ENCODE measurements around the gene CLINT1. TPM values are rescaled to one million over a fixed set of nuclear protein-coding genes. Genes with fewer than 3 reads are reported as not detected.

The CLINT1 gene
- total RNA-seq, 1 donor from 2014 or later: 79.2 TPM

- Histone ChIP-seq H3K4me3 (no peak overlapping the region), H3K4me1 (peaks cover 30% of the 10 kb centered on the region), H3K9me3 (no peaks in the 10 kb centered on the region), H3K36me3 (peaks cover 33% of the 10 kb centered on the region), H3K27me3 (ENCODE audit: low read depth) (no peaks in the 10 kb centered on the region), H3K27ac (no peak overlapping the region)
- intact Hi-C loops (cut with DNase I): no loop called here
- ATAC-seq (no peak), DNase-seq (no peak)
- no peak for TF ChIP-seq CTCF (IDR thresholded peaks at IDR 0.05)
Measured at GRCh38 chr5:157817928-157818327, 41.0 kb downstream of the CLINT1 start.

GRCh38 chr5:157817387-157817702, 41.6 kb downstream of the CLINT1 start:
- TF ChIP-seq CTCF (IDR thresholded peaks at IDR 0.05): no peak
- peaks cover 39% of the 10 kb centered on the region for H3K36me3 ChIP-seq
- H3K4me1 ChIP-seq: peaks cover 30% of the 10 kb centered on the region
- no peak overlapping the region for H3K4me3 ChIP-seq
- intact Hi-C loops (cut with DNase I): no loop called here
- no peaks in the 10 kb centered on the region for H3K27me3 ChIP-seq (ENCODE audit: low read depth)
- H3K9me3 ChIP-seq: no peaks in the 10 kb centered on the region
- ATAC-seq: no peak
- no peak overlapping the region for H3K27ac ChIP-seq
- DNase-seq: no peak

GRCh38 chr5:157816682-157817386, 42.1 kb downstream of the CLINT1 start:
- Histone ChIP-seq H3K36me3 (peaks cover 44% of the 10 kb centered on the region), H3K27me3 (ENCODE audit: low read depth) (no peaks in the 10 kb centered on the region), H3K4me1 (peaks cover 29% of the 10 kb centered on the region), H3K27ac (no peak overlapping the region), H3K4me3 (no peak overlapping the region), H3K9me3 (no peaks in the 10 kb centered on the region)
- intact Hi-C loops (cut with DNase I): no loop called here
- TF ChIP-seq CTCF (IDR thresholded peaks at IDR 0.05): peak; percentile 61
- ATAC-seq (no peak), DNase-seq (no peak)

- ATAC-seq (no peak), DNase-seq (no peak)
- no peaks in the 10 kb centered on the region for H3K4me1 ChIP-seq
- H3K36me3 ChIP-seq: peaks cover 82% of the 10 kb centered on the region
- TF ChIP-seq CTCF (IDR thresholded peaks at IDR 0.05): no peak
- intact Hi-C loops (cut with DNase I): no loop called here
- no peak overlapping the region for H3K4me3 ChIP-seq
- no peaks in the 10 kb centered on the region for H3K27me3 ChIP-seq (ENCODE audit: low read depth)
- H3K9me3 ChIP-seq: no peaks in the 10 kb centered on the region
- H3K27ac ChIP-seq: no peak overlapping the region
Measured at GRCh38 chr5:157812086-157812485, 46.9 kb downstream of the CLINT1 start.

- no peak for TF ChIP-seq CTCF (IDR thresholded peaks at IDR 0.05)
- no peak for ATAC-seq
- no peaks in the 10 kb centered on the region for H3K27me3 ChIP-seq (ENCODE audit: low read depth)
- intact Hi-C loops (cut with DNase I): no loop called here
- no peaks in the 10 kb centered on the region for H3K9me3 ChIP-seq
- H3K27ac ChIP-seq: no peak overlapping the region
- H3K36me3 ChIP-seq: peaks cover 84% of the 10 kb centered on the region
- H3K4me3 ChIP-seq: no peak overlapping the region
- H3K4me1 ChIP-seq: no peaks in the 10 kb centered on the region
- DNase-seq: no peak
Measured at GRCh38 chr5:157808043-157808442, 50.9 kb downstream of the CLINT1 start.
